Osteocyte (in vitro differentiated cells): ENCODE results near the gene NXPH3. TPM values are rescaled to one million over a fixed set of nuclear protein-coding genes. Genes with fewer than 3 reads are reported as not detected.

Source experiments
- DNase-seq: peaks from one replicate; pipeline ENCODE4 v3.0.0; 2021; ENCODE audit warnings: mixed read lengths; ENCODE audit not compliant: unreplicated experiment; ENCODE audit errors: extremely low spot score
- H3K27ac Mint-ChIP-seq: one replicate; pipeline ENCODE4 v1.8.0; 2021; ENCODE audit warnings: mild to moderate bottlenecking, mixed read lengths; ENCODE audit not compliant: unreplicated experiment
- H3K27me3 Mint-ChIP-seq: one replicate; pipeline ENCODE4 v1.8.0; 2021; ENCODE audit warnings: mixed read lengths; ENCODE audit not compliant: unreplicated experiment
- H3K36me3 Mint-ChIP-seq: one replicate; pipeline ENCODE4 v1.8.0; 2021; ENCODE audit warnings: mixed read lengths; ENCODE audit not compliant: unreplicated experiment
- H3K4me1 Mint-ChIP-seq: one replicate; pipeline ENCODE4 v1.8.0; 2021; ENCODE audit warnings: mixed read lengths; ENCODE audit not compliant: unreplicated experiment
- H3K4me3 Mint-ChIP-seq: one replicate; pipeline ENCODE4 v1.8.0; 2021; ENCODE audit warnings: mild to moderate bottlenecking, moderate library complexity, mixed read lengths; ENCODE audit not compliant: unreplicated experiment
- H3K9me3 Mint-ChIP-seq: one replicate; pipeline ENCODE4 v1.8.0; 2021; ENCODE audit warnings: mixed read lengths; ENCODE audit not compliant: unreplicated experiment
- CTCF ChIP-seq: fragments of 200-600 bp; sonication (generic); IDR thresholded peaks from 2 replicates; pipeline ENCODE4 v1.5.0; 2021; ENCODE audit warnings: antibody characterized with exemption, mild to moderate bottlenecking, moderate library complexity
- total RNA-seq: library from RNA; stranded (reverse); gene quantifications from 2 replicates; pipeline ENCODE4 v1.2.1, GENCODE V29; 2021

Gene NXPH3
- total RNA-seq, 1 donor from 2014 or later, result 1.6 TPM

GRCh38 chr17:49579522-49579921, 3.9 kb downstream of the NXPH3 start:
- no peaks in the 10 kb centered on the region for H3K9me3 Mint-ChIP-seq
- peaks cover 14% of the 10 kb centered on the region for H3K4me1 Mint-ChIP-seq
- H3K27me3 Mint-ChIP-seq, result no peaks in the 10 kb centered on the region
- H3K36me3 Mint-ChIP-seq, result no peaks in the 10 kb centered on the region
- no peak for DNase-seq
- no peak overlapping the region for H3K27ac Mint-ChIP-seq
- TF ChIP-seq CTCF, result no peak
- H3K4me3 Mint-ChIP-seq, result no peak overlapping the region

GRCh38 chr17:49580055-49580721, 4.5 kb downstream of the NXPH3 start:
- H3K36me3 Mint-ChIP-seq, result no peaks in the 10 kb centered on the region
- no peak overlapping the region for H3K4me3 Mint-ChIP-seq
- no peak overlapping the region for H3K27ac Mint-ChIP-seq
- H3K27me3 Mint-ChIP-seq, result no peaks in the 10 kb centered on the region
- no peak for DNase-seq
- H3K4me1 Mint-ChIP-seq, result peaks cover 14% of the 10 kb centered on the region
- no peak for TF ChIP-seq CTCF
- no peaks in the 10 kb centered on the region for H3K9me3 Mint-ChIP-seq

- Mint-ChIP-seq H3K27ac (no peak overlapping the region), H3K36me3 (no peaks in the 10 kb centered on the region), H3K4me3 (no peak overlapping the region), H3K9me3 (no peaks in the 10 kb centered on the region), H3K27me3 (no peaks in the 10 kb centered on the region), H3K4me1 (peaks cover 12% of the 10 kb centered on the region)
- TF ChIP-seq CTCF, result no peak
- DNase-seq, result no peak
Measured at GRCh38 chr17:49580981-49581647, 5.4 kb downstream of the NXPH3 start.

GRCh38 chr17:49581648-49581998, 6.0 kb downstream of the NXPH3 start:
- H3K4me1 Mint-ChIP-seq, result peaks cover 11% of the 10 kb centered on the region
- H3K4me3 Mint-ChIP-seq, result no peak overlapping the region
- no peaks in the 10 kb centered on the region for H3K27me3 Mint-ChIP-seq
- H3K9me3 Mint-ChIP-seq, result no peaks in the 10 kb centered on the region
- no peak overlapping the region for H3K27ac Mint-ChIP-seq
- H3K36me3 Mint-ChIP-seq, result no peaks in the 10 kb centered on the region
- TF ChIP-seq CTCF, result no peak
- no peak for DNase-seq

- DNase-seq, result no peak
- Mint-ChIP-seq H3K27ac (no peak overlapping the region), H3K9me3 (no peaks in the 10 kb centered on the region), H3K36me3 (no peaks in the 10 kb centered on the region), H3K4me1 (peaks cover 6% of the 10 kb centered on the region), H3K4me3 (no peak overlapping the region), H3K27me3 (no peaks in the 10 kb centered on the region)
- no peak for TF ChIP-seq CTCF
Measured at GRCh38 chr17:49582055-49582722, 6.5 kb downstream of the NXPH3 start.
